Stomach (tissue), 4 donors: Measurements from ENCODE around the gene ASH1L.

Experiments used
- POLR2AphosphoS5 ChIP-seq, 3 donors: sonication (generic); formaldehyde crosslinking; IDR thresholded peaks; one replicate each; pipeline ENCODE4 v1.6.1; 2016; ENCODE audit warnings: antibody characterized with exemption in 3 of 3
- TF ChIP-seq, protein P1 (sequence below), 7 experiments: fragments of 450-650 bp in 4 of 7; fragments of 200-600 bp in 3 of 7; sonication (generic) in 3 of 7; IDR thresholded peaks; one replicate each; pipeline ENCODE4 v1.5.1; 2016 to 2019; ENCODE audit warnings: antibody characterized with exemption in 7 of 7, control low read depth in 2 of 7, mild to moderate bottlenecking in 1 of 7

DNA sequence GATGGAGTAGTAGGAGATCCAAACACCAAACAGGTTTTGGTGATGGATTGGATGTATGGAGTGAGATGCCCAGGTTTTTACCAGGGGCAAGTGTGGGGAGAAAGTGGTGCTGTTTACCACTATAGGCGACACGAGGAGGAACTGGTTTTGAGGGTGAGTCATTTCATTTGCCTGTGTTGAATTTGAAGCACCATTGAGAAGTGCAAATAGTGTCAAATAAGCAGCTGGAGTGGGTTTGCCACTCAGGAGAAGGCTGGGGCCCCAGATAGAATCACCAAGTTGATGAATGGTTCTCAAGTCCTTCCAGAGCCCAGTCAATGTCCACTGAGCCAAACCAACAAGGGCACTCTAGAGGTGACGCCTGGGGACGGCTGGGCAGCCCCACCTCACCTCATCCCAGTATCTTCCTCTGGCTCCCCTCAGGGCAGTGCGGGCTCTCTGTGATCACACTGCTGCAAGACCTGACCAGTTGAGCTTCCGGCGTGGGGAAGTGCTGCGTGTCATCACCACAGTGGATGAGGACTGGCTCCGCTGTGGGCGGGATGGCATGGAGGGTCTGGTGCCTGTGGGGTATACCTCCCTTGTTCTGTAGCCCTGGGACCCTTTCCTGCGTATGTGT is 232.5 kb downstream of the ASH1L start:
- TF ChIP-seq, protein P1, sequence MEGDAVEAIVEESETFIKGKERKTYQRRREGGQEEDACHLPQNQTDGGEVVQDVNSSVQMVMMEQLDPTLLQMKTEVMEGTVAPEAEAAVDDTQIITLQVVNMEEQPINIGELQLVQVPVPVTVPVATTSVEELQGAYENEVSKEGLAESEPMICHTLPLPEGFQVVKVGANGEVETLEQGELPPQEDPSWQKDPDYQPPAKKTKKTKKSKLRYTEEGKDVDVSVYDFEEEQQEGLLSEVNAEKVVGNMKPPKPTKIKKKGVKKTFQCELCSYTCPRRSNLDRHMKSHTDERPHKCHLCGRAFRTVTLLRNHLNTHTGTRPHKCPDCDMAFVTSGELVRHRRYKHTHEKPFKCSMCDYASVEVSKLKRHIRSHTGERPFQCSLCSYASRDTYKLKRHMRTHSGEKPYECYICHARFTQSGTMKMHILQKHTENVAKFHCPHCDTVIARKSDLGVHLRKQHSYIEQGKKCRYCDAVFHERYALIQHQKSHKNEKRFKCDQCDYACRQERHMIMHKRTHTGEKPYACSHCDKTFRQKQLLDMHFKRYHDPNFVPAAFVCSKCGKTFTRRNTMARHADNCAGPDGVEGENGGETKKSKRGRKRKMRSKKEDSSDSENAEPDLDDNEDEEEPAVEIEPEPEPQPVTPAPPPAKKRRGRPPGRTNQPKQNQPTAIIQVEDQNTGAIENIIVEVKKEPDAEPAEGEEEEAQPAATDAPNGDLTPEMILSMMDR (IDR thresholded peaks at IDR 0.05), result no peak
- no peak for TF ChIP-seq POLR2AphosphoS5 (IDR thresholded peaks at IDR 0.05)
